ENCODE results near the gene NPLOC4.

NPLOC4 gene

DNA sequence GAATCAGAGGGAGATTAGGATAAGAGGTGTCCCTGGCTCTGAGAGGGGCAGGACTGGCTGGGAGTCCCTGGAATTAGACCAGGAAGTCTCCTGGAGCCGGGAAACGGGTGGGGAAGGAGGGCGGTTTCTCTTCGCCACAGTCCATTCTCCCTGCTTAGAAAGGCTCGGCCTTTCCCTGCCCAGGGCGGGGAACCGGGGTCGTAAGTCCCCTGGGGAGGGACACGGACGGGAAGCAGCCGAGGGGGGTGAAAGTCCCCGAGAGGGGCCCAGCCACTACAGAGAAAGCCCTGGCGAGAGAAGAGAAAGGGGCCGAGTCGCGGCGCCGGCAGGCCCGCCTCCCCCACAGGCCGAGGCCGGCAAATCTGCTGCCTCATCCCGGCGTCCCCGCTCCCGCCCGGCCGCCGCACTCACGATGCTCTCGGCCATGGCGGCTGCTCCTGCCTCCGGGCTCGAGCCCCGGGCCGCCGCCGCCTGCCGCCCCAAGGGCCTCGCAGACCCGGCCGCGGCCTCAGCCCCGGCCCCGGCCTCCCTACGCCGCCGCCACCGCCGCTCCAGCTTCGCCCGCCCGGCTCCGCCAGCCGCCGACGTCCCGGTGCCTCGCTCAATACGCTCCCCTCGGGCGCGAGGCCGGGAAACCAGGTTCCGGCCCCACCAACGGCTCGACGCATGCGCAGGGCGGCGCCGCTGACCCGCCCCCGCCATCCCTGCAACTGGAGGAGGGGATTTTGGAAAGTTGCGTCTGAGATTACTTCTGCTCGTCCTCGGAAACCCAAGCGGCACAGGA lies at the start of gene NPLOC4, which contains the start of gene TSPAN10:
Gene NPLOC4 (minus strand): TSS at position 608 of the 784 bp plus-strand sequence. CDS start 182 bp downstream, at position 426.
Gene TSPAN10 (plus strand): TSS at position 692 of the 784 bp plus-strand sequence. CDS start 5,217 bp downstream, outside the sequence.
- peak; percentile 86 for DNase-seq

- DNase-seq = no peak
Measured at GRCh38 chr17:81686614-81687013, 49.7 kb upstream of the NPLOC4 start.

GRCh38 chr17:81685108-81685507 lies 48.2 kb upstream of the NPLOC4 start:
- DNase-seq = peak; percentile 71

- DNase-seq = no peak
Measured at GRCh38 chr17:81684442-81684911, 47.6 kb upstream of the NPLOC4 start.

DNA sequence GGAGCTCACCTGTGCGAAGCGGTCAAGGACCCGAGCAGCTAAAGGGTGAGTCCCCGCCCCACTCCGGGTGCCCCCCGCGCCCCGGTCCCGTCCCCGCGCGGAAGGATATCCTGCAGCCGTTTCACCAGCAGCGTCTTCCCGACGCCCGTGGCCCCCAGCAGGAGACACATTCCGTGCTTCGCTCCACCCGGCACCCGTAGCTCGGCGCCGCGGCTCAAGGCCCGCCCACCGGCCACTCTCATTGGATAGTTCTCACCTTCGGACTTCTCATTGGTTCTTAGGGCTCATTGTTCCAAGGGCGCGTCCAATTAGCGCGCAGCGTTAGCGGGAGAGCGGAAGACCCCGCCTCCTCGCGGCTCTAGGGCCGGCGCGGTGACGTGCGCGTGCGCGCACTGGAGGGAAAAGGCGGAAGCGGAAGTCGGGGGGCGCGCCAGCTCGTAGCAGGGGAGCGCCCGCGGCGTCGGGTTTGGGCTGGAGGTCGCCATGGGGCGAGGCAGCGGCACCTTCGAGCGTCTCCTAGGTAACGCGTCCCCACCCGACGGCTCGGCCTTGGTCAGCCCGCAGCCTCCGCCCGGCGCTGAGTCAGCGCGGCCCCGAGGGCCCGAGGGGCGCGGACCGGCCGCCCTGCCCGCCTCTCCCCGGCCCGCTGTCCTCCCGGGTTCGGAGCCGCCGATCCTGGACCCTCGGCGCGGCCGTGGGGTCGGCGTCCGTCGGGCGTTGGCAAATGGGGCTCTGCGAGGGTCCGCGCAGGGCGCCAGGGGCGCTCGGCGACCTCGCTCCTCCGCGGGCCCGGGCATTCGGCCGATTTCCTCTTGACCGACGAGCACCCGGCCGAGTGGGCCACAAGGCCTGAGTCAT lies 46.9 kb upstream of the NPLOC4 start, which contains the start of the genes ARL16 and HGS:
Gene ARL16 (minus strand): TSS at position 214 of the 858 bp plus-strand sequence. CDS start 44 bp downstream, at position 170.
Gene HGS (plus strand): TSS at position 428 of the 858 bp plus-strand sequence. CDS start 56 bp downstream, at position 484.
- DNase-seq = peak; percentile 97

DNA sequence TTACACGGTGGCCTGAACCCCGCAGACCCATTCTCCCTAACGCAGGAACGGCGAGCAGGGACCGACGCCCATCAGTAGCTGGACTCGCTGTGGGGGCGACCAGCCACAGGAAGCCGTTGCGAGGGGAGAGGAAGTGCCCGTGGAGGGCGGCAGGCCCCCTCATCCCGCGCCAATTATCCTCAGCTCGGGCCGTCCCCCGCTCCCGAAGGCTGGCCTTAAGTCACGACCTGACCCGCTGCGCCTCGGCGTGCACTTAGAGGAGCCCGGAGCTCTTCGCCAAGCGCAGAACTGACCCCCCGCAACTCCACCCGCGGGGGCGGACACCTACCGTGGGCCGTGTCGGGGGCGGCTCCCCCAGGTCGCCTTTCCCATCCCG lies 46.3 kb upstream of the NPLOC4 start:
- DNase-seq = no peak

DNA sequence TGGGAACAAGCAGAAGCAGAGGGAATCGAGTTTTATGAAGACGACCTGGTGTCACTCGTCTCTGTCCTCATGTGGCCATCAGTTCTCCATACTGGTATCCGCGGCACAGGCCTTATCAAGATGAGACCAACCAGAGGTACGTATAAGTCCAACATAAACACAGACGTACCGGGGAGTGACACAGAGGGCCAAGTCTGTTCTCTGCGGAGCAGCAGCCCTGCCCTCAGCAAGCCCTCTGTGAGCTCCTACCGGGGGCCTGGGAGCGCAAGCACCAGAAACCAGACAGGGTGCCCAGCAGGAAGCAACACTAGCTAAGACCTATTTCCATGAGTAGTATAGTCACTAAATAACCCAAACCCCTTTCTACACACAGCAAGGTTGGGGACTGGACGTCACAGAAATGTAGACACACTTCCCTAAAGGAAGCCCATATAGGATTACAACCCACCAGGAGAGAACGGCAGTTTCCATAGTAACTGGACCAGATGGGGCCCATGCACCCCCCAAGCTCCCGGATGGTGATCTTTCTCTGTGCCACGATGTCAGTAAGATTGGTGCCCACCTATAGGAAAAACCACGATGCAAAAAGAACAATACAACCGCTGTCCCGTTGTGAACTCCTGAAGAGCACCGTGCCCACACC lies 45.8 kb upstream of the NPLOC4 start:
- no peak for DNase-seq

DNA sequence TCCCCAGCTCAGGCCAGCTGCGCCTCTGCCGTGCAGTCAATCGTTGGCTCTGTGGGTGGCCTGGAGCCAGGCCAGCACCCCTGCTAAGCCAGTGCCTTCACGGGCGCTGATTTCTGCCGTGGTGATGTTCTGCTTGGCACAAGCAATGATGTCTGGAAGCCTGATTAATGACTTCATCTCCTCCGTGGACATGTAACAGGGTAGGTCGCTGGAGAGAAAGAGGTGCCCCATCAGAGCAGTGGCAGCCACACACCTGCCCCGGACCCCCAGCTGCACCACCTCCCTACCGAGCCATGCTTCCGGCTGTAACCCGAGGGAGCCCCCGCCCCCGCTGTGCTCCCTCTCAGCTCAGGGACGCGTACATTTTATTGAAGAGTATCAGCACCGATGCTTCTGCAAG lies 44.8 kb upstream of the NPLOC4 start:
- DNase-seq = no peak

GRCh38 chr17:81680150-81680549 lies 43.2 kb upstream of the NPLOC4 start:
- no peak for DNase-seq

- DNase-seq = no peak
Measured at GRCh38 chr17:81676906-81677305, 40.0 kb upstream of the NPLOC4 start.

DNA sequence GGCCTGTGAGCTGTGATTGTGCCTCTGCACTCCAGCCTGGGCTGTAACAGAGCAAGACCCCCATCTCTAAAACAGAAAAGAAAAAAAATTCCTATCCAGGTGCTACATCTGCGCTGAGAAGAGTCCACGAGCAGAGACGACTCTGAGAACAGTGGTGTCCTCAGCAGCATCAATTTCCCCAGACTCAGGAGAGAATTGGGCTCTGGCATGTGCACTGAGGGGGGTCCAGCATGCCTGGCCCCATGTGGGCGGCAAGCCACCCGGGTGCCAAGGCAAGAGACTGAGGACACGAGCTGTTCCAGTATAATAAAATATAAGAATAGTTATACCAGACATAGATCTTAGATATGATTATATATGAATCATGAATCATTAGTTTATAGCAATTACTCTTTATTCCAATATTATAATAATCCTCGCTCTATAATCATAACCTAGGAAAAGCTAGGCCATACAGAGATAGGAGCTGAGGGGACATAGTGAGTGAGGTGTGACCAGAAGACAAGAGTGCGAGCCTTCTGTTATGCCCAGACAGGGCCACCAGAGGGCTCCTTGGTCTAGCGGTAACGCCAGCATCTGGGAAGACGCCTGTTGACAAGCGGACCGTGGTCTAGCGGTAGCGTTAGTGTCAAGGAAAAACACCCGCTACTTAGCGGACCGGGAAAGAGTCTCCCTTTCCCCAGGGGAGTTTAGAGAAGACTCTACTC lies 38.8 kb upstream of the NPLOC4 start:
- DNase-seq = peak; percentile 37

GRCh38 chr17:81673561-81674258 lies 36.8 kb upstream of the NPLOC4 start:
- no peak for DNase-seq

- DNase-seq = no peak
Measured at GRCh38 chr17:81672954-81673353, 36.0 kb upstream of the NPLOC4 start.

GRCh38 chr17:81672504-81672903 lies 35.6 kb upstream of the NPLOC4 start:
- no peak for DNase-seq

GRCh38 chr17:81667754-81668153 lies 30.8 kb upstream of the NPLOC4 start:
- DNase-seq = no peak

GRCh38 chr17:81666342-81667191 lies 29.7 kb upstream of the NPLOC4 start, which contains the start of the genes CCDC137 and OXLD1:
Gene CCDC137, plus strand, starts transcription at chr17:81666737. Its CDS starts 30 bp downstream, at chr17:81666767.
Gene OXLD1, minus strand, starts transcription at chr17:81666605. Its CDS starts 28 bp downstream, at chr17:81666577.
- peak; percentile 95 for DNase-seq

DNA sequence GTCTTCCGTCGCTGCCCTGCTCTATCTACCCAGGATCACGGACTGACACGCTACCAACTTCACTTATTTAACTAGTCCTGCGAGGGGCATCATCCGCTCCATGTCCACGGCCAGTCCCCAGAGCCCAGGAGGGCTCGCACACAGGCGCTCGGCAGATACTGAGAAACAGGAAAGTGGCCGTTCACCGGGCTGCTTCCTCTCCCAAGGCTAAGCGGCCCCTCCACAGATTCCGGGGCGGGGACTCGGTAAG lies 29.1 kb upstream of the NPLOC4 start:
- DNase-seq = peak; percentile 27

GRCh38 chr17:81665205-81666091 lies 28.5 kb upstream of the NPLOC4 start:
- peak; percentile 72 for DNase-seq

DNA sequence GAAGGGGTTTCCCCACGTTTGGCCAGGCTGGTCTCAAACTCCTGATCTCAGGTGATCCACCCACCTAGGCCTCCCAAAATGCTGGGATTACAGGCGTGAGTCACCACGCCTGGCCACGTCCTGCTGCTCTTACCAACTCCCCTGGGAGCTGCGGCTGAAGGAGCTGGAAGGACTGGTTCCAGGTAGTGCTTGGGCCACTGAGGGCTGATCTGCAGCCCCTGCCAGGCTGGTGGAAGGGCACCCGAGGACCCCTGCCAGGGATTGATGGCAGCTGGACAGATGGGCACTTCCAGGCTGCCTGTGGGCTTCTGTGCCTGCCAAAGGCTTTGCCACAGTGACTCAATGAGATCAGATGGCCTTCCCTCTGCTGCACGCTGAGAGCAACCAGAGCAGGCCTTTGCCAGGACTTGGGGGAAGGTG lies 27.1 kb upstream of the NPLOC4 start:
- no peak for DNase-seq

DNA sequence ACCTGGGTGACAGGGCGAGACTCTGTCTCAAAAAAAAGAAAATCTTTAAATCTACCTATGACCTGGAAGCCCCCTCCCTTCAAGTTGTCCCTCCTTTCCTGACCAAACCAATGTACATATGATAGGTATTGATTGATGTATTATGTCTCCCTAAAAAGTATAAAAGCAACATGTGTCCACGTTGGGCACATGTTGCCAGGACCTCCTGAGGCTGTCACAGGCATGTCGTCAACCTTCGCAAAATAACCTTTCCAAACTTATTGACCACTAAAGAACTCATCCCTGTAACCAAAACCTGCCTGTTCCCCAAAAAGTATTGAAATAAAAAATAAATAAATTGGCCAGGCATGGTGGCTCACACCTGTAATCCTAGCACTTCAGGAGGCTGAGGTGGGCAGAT lies 25.1 kb upstream of the NPLOC4 start:
- no peak for DNase-seq

Measured in stimulated activated CD4-positive, alpha-beta T cell treated with anti-CD3 and anti-CD28 coated beads, Interleukin-4, amount 100 ng/mL, for 24 hours (primary cell).